HepG2 (cell line): ENCODE measurements around the gene NPAS2. TPM values are rescaled to one million over a fixed set of nuclear protein-coding genes. Genes with fewer than 3 reads are reported as not detected.

Experiments used
- AHR ChIP-seq: IDR thresholded peaks from 2 replicates; pipeline ENCODE4 v1.6.1; 2018; ENCODE audit warnings: missing genetic modification reagents, missing compliant biosample characterization
- DNMT1 ChIP-seq: sonication (generic); formaldehyde crosslinking; IDR thresholded peaks from 2 replicates; pipeline ENCODE4 v1.5.1; 2020; ENCODE audit warnings: mild to moderate bottlenecking, missing genetic modification reagents
- FOXA3 ChIP-seq: IDR thresholded peaks from 2 replicates; pipeline ENCODE4 v1.6.1; 2016; ENCODE audit warnings: missing genetic modification reagents, missing compliant biosample characterization
- KLF12 ChIP-seq: sonication (generic); formaldehyde crosslinking; IDR thresholded peaks from 2 replicates; pipeline ENCODE4 v1.4.0; 2020; ENCODE audit warnings: missing genetic modification reagents, borderline replicate concordance
- MIER3 ChIP-seq: IDR thresholded peaks from 2 replicates; pipeline ENCODE4 v1.6.1; 2016; ENCODE audit warnings: missing compliant biosample characterization, borderline replicate concordance
- PHB2 ChIP-seq: fragments of 450-650 bp; IDR thresholded peaks from 2 replicates; pipeline ENCODE4 v1.6.1; 2018; ENCODE audit not compliant: partially characterized antibody
- POGZ ChIP-seq: sonication (generic); formaldehyde crosslinking; IDR thresholded peaks from 2 replicates; pipeline ENCODE4 v1.4.0; 2020; ENCODE audit warnings: mild to moderate bottlenecking, missing genetic modification reagents
- POLR2G ChIP-seq: fragments of 200-400 bp; formaldehyde crosslinking; IDR thresholded peaks from 2 replicates; pipeline ENCODE4 v1.6.1; 2018; ENCODE audit warnings: mild to moderate bottlenecking, low read depth, low read length, moderate library complexity
- RFX3 ChIP-seq: IDR thresholded peaks from 2 replicates; pipeline ENCODE4 v1.6.1; 2016; ENCODE audit warnings: missing biosample characterization, missing genetic modification reagents
- SAP130 ChIP-seq: IDR thresholded peaks from 2 replicates; pipeline ENCODE4 v1.6.1; 2016; ENCODE audit warnings: low read depth
- TAF15 ChIP-seq: fragments of 200-400 bp; formaldehyde crosslinking; IDR thresholded peaks from one replicate; pipeline ENCODE4 v1.6.1; 2018; ENCODE audit warnings: mild to moderate bottlenecking, low read depth, low read length; ENCODE audit not compliant: poor library complexity, severe bottlenecking
- TCF7 ChIP-seq: sonication (generic); IDR thresholded peaks from 2 replicates; pipeline ENCODE4 v1.6.1; 2016; ENCODE audit warnings: antibody characterized with exemption, low read depth
- ZBTB3 ChIP-seq: sonication (generic); formaldehyde crosslinking; IDR thresholded peaks from 2 replicates; pipeline ENCODE4 v1.4.0; 2020; ENCODE audit warnings: low read depth, mild to moderate bottlenecking, moderate library complexity, missing genetic modification reagents, borderline replicate concordance
- ZFP62 ChIP-seq: sonication (generic); formaldehyde crosslinking; IDR thresholded peaks from 2 replicates; pipeline ENCODE4 v1.4.0; 2020; ENCODE audit warnings: missing genetic modification reagents
- ZNF382 ChIP-seq: sonication (generic); formaldehyde crosslinking; IDR thresholded peaks from 2 replicates; pipeline ENCODE4 v1.5.0; 2020; ENCODE audit warnings: missing genetic modification reagents, mild to moderate bottlenecking, borderline replicate concordance
- ZNF451 ChIP-seq: sonication (generic); formaldehyde crosslinking; IDR thresholded peaks from 2 replicates; pipeline ENCODE4 v1.5.0; 2020; ENCODE audit warnings: mild to moderate bottlenecking, missing genetic modification reagents
- ZNF746 ChIP-seq: sonication (generic); formaldehyde crosslinking; IDR thresholded peaks from 2 replicates; pipeline ENCODE4 v1.8.0; 2022; ENCODE audit warnings: mild to moderate bottlenecking, missing genetic modification reagents
- ZNF772 ChIP-seq: sonication (generic); formaldehyde crosslinking; IDR thresholded peaks from 2 replicates; pipeline ENCODE4 v1.5.0; 2020; ENCODE audit warnings: mild to moderate bottlenecking, missing genetic modification reagents
- ZNF83 ChIP-seq: sonication (generic); formaldehyde crosslinking; IDR thresholded peaks from 2 replicates; pipeline ENCODE4 v1.4.0; 2020; ENCODE audit warnings: missing genetic modification reagents, mild to moderate bottlenecking, borderline replicate concordance
- ZNF883 ChIP-seq: sonication (generic); formaldehyde crosslinking; IDR thresholded peaks from 2 replicates; pipeline ENCODE4 v1.5.1; 2020; ENCODE audit warnings: mild to moderate bottlenecking, missing genetic modification reagents; ENCODE audit errors: not compliant biosample characterization
- polyA plus RNA-seq, 8 experiments: library from polyadenylated mRNA; depleted of rRNA in 3 of 8; stranded (reverse) in 7 of 8; unstranded in 1 of 8; fragments of >200 nt; fragmentation: Illumina TruSeq in 4 of 8; extraction: Trizol in 4 of 8; gene quantifications; 2 replicates each; pipeline versions ENCODE4 v1.2.1 to v1.2.3, GENCODE V29; 2011 to 2016; ENCODE audit warnings: low read depth in 4 of 8, missing spikeins in 1 of 8, mixed read lengths in 1 of 8; ENCODE audit not compliant: insufficient read depth in 1 of 8
- total RNA-seq, 5 experiments: library from RNA; depleted of rRNA; stranded (reverse); fragments of >200 nt; fragmentation: Illumina TruSeq; extraction: Trizol; gene quantifications; 2 replicates each; pipeline ENCODE4 v1.2.3, GENCODE V29; 2016; ENCODE audit warnings: low read depth in 1 of 5
- TF ChIP-seq, protein P1 (sequence below): sonication (generic); formaldehyde crosslinking; IDR thresholded peaks from 2 replicates; pipeline ENCODE4 v1.4.0; 2020; ENCODE audit warnings: mild to moderate bottlenecking, missing genetic modification reagents
- TF ChIP-seq, protein P2 (sequence below): sonication (generic); formaldehyde crosslinking; IDR thresholded peaks from 2 replicates; pipeline ENCODE4 v1.5.0; 2020; ENCODE audit warnings: missing genetic modification reagents, mild to moderate bottlenecking, borderline replicate concordance
- TF ChIP-seq, protein P3 (sequence below): sonication (generic); formaldehyde crosslinking; IDR thresholded peaks from 2 replicates; pipeline ENCODE4 v1.5.0; 2020; ENCODE audit warnings: missing genetic modification reagents, mild to moderate bottlenecking, borderline replicate concordance
- TF ChIP-seq, protein P4 (sequence below): sonication (generic); formaldehyde crosslinking; IDR thresholded peaks from 2 replicates; pipeline ENCODE4 v1.5.0; 2020; ENCODE audit warnings: missing genetic modification reagents
- TF ChIP-seq, protein P5 (sequence below), 2 experiments: sonication (generic) in 1 of 2; formaldehyde crosslinking in 1 of 2; IDR thresholded peaks; 2 replicates each; pipeline versions ENCODE4 v1.4.0 to v1.6.1; 2018 to 2020; ENCODE audit warnings: missing genetic modification reagents in 2 of 2, borderline replicate concordance in 1 of 2, low read depth in 1 of 2, mild to moderate bottlenecking in 1 of 2, missing biosample characterization in 1 of 2
- TF ChIP-seq, protein P6 (sequence below): sonication (generic); formaldehyde crosslinking; IDR thresholded peaks from 2 replicates; pipeline ENCODE4 v1.4.0; 2020; ENCODE audit warnings: missing genetic modification reagents

NPAS2 gene
- total and polyA plus RNA-seq, 2 of the 13 experiments (the other 11 are each of a cell fraction or from before 2014, with no cell fraction given), result 14.8 to 37.5 TPM

DNA sequence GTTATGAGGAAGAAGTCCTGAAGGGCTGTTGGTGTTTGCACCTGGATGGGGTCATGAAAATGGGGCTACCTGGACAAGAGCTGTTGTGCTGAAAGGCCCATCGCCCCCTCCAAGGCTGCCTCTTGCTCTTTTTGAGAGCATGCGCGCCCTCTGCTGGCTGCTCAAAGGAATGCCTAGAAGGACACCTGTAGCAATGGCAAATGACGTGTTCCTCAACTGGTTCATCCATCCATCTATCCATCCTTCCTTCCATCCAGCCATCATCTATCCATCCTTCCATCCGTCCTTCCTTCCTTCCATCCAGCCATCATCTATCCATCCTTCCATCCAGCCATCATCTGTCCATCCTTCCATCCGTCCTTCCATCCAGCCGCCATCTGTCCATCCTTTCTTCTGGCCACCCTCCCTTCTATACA is 165.0 kb downstream of the NPAS2 start (continued):
- TF ChIP-seq, protein P1, sequence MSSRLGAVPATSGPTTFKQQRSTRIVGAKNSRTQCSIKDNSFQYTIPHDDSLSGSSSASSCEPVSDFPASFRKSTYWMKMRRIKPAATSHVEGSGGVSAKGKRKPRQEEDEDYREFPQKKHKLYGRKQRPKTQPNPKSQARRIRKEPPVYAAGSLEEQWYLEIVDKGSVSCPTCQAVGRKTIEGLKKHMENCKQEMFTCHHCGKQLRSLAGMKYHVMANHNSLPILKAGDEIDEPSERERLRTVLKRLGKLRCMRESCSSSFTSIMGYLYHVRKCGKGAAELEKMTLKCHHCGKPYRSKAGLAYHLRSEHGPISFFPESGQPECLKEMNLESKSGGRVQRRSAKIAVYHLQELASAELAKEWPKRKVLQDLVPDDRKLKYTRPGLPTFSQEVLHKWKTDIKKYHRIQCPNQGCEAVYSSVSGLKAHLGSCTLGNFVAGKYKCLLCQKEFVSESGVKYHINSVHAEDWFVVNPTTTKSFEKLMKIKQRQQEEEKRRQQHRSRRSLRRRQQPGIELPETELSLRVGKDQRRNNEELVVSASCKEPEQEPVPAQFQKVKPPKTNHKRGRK (CRISPR knock-in tag), result no peak
- TF ChIP-seq RFX3 (CRISPR knock-in tag), result no peak
- TF ChIP-seq ZNF451 (CRISPR knock-in tag), result no peak
- TF ChIP-seq AHR, result no peak
- TF ChIP-seq DNMT1 (CRISPR knock-in tag), result peak; percentile 90; the same call in 1 of the 2 replicates
- TF ChIP-seq ZNF83 (CRISPR knock-in tag), result no peak
- no peak for TF ChIP-seq KLF12 (CRISPR knock-in tag)
- TF ChIP-seq SAP130 (CRISPR knock-in tag), result 0 out of 2 replicates have a peak, but pooled peaks have one; percentile 22
- no peak for TF ChIP-seq TAF15
- peak; percentile 25 for TF ChIP-seq ZNF883 (CRISPR knock-in tag)
- TF ChIP-seq, protein P2, sequence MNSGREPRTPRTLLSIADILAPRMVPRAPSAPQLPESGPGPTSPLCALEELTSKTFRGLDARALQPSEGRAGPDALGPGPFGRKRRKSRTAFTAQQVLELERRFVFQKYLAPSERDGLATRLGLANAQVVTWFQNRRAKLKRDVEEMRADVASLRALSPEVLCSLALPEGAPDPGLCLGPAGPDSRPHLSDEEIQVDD, result no peak
- TF ChIP-seq FOXA3 (CRISPR knock-in tag), result 0 out of 2 replicates have a peak, but pooled peaks have one; percentile 16
- no peak for TF ChIP-seq ZNF746 (CRISPR knock-in tag)
- TF ChIP-seq, protein P3, sequence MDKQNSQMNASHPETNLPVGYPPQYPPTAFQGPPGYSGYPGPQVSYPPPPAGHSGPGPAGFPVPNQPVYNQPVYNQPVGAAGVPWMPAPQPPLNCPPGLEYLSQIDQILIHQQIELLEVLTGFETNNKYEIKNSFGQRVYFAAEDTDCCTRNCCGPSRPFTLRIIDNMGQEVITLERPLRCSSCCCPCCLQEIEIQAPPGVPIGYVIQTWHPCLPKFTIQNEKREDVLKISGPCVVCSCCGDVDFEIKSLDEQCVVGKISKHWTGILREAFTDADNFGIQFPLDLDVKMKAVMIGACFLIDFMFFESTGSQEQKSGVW, result no peak
- no peak for TF ChIP-seq TCF7
- TF ChIP-seq PHB2, result no peak
- TF ChIP-seq ZFP62 (CRISPR knock-in tag), result no peak
- TF ChIP-seq, protein P4, sequence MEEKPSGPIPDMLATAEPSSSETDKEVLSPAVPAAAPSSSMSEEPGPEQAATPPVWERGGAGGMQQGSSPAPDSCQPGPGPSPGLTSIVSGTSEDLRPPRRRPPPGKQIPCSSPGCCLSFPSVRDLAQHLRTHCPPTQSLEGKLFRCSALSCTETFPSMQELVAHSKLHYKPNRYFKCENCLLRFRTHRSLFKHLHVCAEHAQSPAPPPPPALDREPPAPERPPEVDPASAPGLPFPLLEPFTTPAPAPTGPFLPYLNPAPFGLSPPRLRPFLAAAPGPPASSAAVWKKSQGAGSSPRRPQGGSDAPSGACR, result no peak
- TF ChIP-seq, protein P5, sequence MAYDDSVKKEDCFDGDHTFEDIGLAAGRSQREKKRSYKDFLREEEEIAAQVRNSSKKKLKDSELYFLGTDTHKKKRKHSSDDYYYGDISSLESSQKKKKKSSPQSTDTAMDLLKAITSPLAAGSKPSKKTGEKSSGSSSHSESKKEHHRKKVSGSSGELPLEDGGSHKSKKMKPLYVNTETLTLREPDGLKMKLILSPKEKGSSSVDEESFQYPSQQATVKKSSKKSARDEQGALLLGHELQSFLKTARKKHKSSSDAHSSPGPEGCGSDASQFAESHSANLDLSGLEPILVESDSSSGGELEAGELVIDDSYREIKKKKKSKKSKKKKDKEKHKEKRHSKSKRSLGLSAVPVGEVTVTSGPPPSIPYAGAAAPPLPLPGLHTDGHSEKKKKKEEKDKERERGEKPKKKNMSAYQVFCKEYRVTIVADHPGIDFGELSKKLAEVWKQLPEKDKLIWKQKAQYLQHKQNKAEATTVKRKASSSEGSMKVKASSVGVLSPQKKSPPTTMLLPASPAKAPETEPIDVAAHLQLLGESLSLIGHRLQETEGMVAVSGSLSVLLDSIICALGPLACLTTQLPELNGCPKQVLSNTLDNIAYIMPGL (CRISPR knock-in tag; IDR thresholded peaks at IDR 0.05; ENCODE audit: borderline replicate concordance in 1 of 2, low read depth in 1 of 2), result peak in 1 of 2 experiments; percentile 68; a peak in 2 of 4 replicates
- TF ChIP-seq POGZ (CRISPR knock-in tag), result no peak
- TF ChIP-seq ZNF382, result no peak
- no peak for TF ChIP-seq ZNF772
- TF ChIP-seq ZBTB3, result no peak
- no peak for TF ChIP-seq MIER3 (CRISPR knock-in tag)
- TF ChIP-seq, protein P6, sequence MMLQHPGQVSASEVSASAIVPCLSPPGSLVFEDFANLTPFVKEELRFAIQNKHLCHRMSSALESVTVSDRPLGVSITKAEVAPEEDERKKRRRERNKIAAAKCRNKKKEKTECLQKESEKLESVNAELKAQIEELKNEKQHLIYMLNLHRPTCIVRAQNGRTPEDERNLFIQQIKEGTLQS (CRISPR knock-in tag), result no peak
- TF ChIP-seq POLR2G, result no peak
